KMS-11 (cell line): ENCODE measurements around the gene ADAT1.

Experiments used
- H2AFZ ChIP-seq: fragments of 200-600 bp; sonication (generic); 2 replicates; pipeline ENCODE4 v1.6.1; 2016; ENCODE audit warnings: antibody characterized with exemption, mixed run types, low read depth
- H3K27ac ChIP-seq: fragments of 200-600 bp; sonication (generic); 2 replicates; pipeline ENCODE4 v1.6.1; 2016; ENCODE audit warnings: mild to moderate bottlenecking, mixed run types
- H3K27me3 ChIP-seq: fragments of 200-600 bp; sonication (generic); 2 replicates; pipeline ENCODE4 v1.6.1; 2017; ENCODE audit warnings: mild to moderate bottlenecking, low read depth, mixed run types, moderate library complexity; ENCODE audit not compliant: insufficient read depth
- H3K36me3 ChIP-seq: fragments of 200-600 bp; sonication (generic); 2 replicates; pipeline ENCODE4 v1.6.1; 2017; ENCODE audit warnings: mild to moderate bottlenecking, mixed run types; ENCODE audit not compliant: insufficient read depth
- H3K4me1 ChIP-seq: fragments of 200-600 bp; sonication (generic); 2 replicates; pipeline ENCODE4 v1.6.1; 2016; ENCODE audit warnings: mild to moderate bottlenecking, low read depth, mixed run types; ENCODE audit not compliant: poor library complexity, severe bottlenecking
- H3K4me2 ChIP-seq: fragments of 200-600 bp; sonication (generic); 2 replicates; pipeline ENCODE4 v1.7.0; 2016; ENCODE audit warnings: mild to moderate bottlenecking, mixed run types
- H3K4me3 ChIP-seq: fragments of 200-600 bp; sonication (generic); IDR thresholded peaks from 2 replicates; pipeline ENCODE4 v1.6.1; 2017; ENCODE audit warnings: low read depth, low read length, mixed read lengths; ENCODE audit not compliant: insufficient read depth
- H3K79me2 ChIP-seq: fragments of 200-600 bp; sonication (generic); 2 replicates; pipeline ENCODE4 v1.6.1; 2016; ENCODE audit warnings: low read depth, mixed run types; ENCODE audit not compliant: insufficient read depth
- H3K9ac ChIP-seq: fragments of 200-600 bp; sonication (generic); 2 replicates; pipeline ENCODE4 v1.6.1; 2016; ENCODE audit warnings: mild to moderate bottlenecking, mixed run types
- H4K20me1 ChIP-seq: fragments of 200-600 bp; sonication (generic); 2 replicates; pipeline ENCODE4 v1.6.1; 2016; ENCODE audit warnings: mild to moderate bottlenecking, mixed run types; ENCODE audit not compliant: insufficient read depth
- CTCF ChIP-seq: fragments of 200-600 bp; sonication (generic); conservative IDR thresholded peaks from 2 replicates; pipeline ENCODE4 v1.6.1; 2017; ENCODE audit warnings: low read depth, mild to moderate bottlenecking, antibody characterized with exemption, low read length, moderate library complexity, mixed read lengths

Gene ADAT1

GRCh38 chr16:75632857-75633256 lies 9.8 kb upstream of the ADAT1 start:
- Histone ChIP-seq H4K20me1 (no peaks in the 10 kb centered on the region), H3K79me2 (no peaks in the 10 kb centered on the region), H3K27me3 (no peaks in the 10 kb centered on the region), H3K36me3 (peaks cover 35% of the 10 kb centered on the region; the same call in 1 of the 2 replicates), H3K9ac (no peak overlapping the region), H3K4me1 (no peaks in the 10 kb centered on the region), H3K4me2 (no peak overlapping the region), H3K4me3 (no peak overlapping the region), H3K27ac (no peak overlapping the region), H2AFZ (no peak overlapping the region)
- TF ChIP-seq CTCF, result no peak

GRCh38 chr16:75630052-75630451 lies 7.0 kb upstream of the ADAT1 start:
- H3K4me1 ChIP-seq, result no peaks in the 10 kb centered on the region
- TF ChIP-seq CTCF, result no peak
- H3K79me2 ChIP-seq, result no peaks in the 10 kb centered on the region
- H2AFZ ChIP-seq, result no peak overlapping the region
- no peaks in the 10 kb centered on the region for H4K20me1 ChIP-seq
- no peak overlapping the region for H3K4me2 ChIP-seq
- no peak overlapping the region for H3K4me3 ChIP-seq
- no peak overlapping the region for H3K9ac ChIP-seq
- H3K36me3 ChIP-seq, result peaks cover 26% of the 10 kb centered on the region; the same call in 1 of the 2 replicates
- no peaks in the 10 kb centered on the region for H3K27me3 ChIP-seq
- no peak overlapping the region for H3K27ac ChIP-seq

GRCh38 chr16:75629132-75629531 lies 6.1 kb upstream of the ADAT1 start:
- Histone ChIP-seq H2AFZ (no peak overlapping the region), H3K4me3 (no peak overlapping the region), H3K4me2 (no peak overlapping the region), H3K36me3 (peaks cover 21% of the 10 kb centered on the region; the same call in 1 of the 2 replicates), H3K27me3 (no peaks in the 10 kb centered on the region), H3K79me2 (no peaks in the 10 kb centered on the region), H4K20me1 (no peaks in the 10 kb centered on the region), H3K9ac (no peak overlapping the region), H3K4me1 (no peaks in the 10 kb centered on the region), H3K27ac (no peak overlapping the region)
- no peak for TF ChIP-seq CTCF

- H3K9ac ChIP-seq, result no peak overlapping the region
- H3K4me2 ChIP-seq, result no peak overlapping the region
- no peak overlapping the region for H3K4me3 ChIP-seq
- H3K27ac ChIP-seq, result no peak overlapping the region
- no peaks in the 10 kb centered on the region for H4K20me1 ChIP-seq
- no peaks in the 10 kb centered on the region for H3K27me3 ChIP-seq
- TF ChIP-seq CTCF, result no peak
- peaks cover 4% of the 10 kb centered on the region for H3K4me1 ChIP-seq
- H2AFZ ChIP-seq, result no peak overlapping the region
- no peaks in the 10 kb centered on the region for H3K79me2 ChIP-seq
- peaks cover 15% of the 10 kb centered on the region; the same call in 1 of the 2 replicates for H3K36me3 ChIP-seq
Observed at GRCh38 chr16:75628351-75628750, 5.3 kb upstream of the ADAT1 start.
